BJ (cell line): ENCODE measurements around the gene NHS. TPM values are rescaled to one million over a fixed set of nuclear protein-coding genes. Genes with fewer than 3 reads are reported as not detected.
"Not testable (repeated sequence)": the region's sequence is repeated elsewhere in the genome, so short reads cannot be mapped to it uniquely, and the experiment has no call there.

ENCODE experiments used
- CTCF ChIA-PET: fragments of 350-600 bp; formaldehyde crosslinking; extraction: SDS; loops from one replicate; lab custom pipeline; 2021; ENCODE audit warnings: antibody characterized with exemption, inconsistent platforms; lab: Yijun Ruan, JAX
- POLR2A ChIA-PET: fragments of 300-600 bp; sonication (Branson Sonifier 250); formaldehyde crosslinking; extraction: SDS; loops from one replicate; lab custom pipeline; 2021; ENCODE audit warnings: antibody characterized with exemption; lab: Charles Lee
- DNase-seq: peaks from one replicate; pipeline ENCODE4 v3.0.0-alpha.2; 2011; ENCODE audit warnings: low read depth
- H3K27me3 ChIP-seq: 2 replicates; pipeline ENCODE4 v1.6.0; 2011; ENCODE audit warnings: low read length; ENCODE audit not compliant: control insufficient read depth, insufficient read depth
- H3K36me3 ChIP-seq: 2 replicates; pipeline ENCODE4 v1.5.1; 2011; ENCODE audit warnings: low read length; ENCODE audit not compliant: control insufficient read depth, insufficient read depth
- H3K4me3 ChIP-seq: 2 replicates; pipeline ENCODE4 v1.5.1; 2011; ENCODE audit warnings: low read depth, mild to moderate bottlenecking, control low read depth, low read length
- polyA plus RNA-seq: library from polyadenylated mRNA; depleted of rRNA; stranded (reverse); fragments of >200 nt; gene quantifications from 2 replicates; pipeline ENCODE4 v1.2.3, GENCODE V29; 2011
- TF ChIP-seq, protein P1 (sequence below): IDR thresholded peaks from 2 replicates; pipeline ENCODE4 v1.5.1; 2011; ENCODE audit warnings: low read depth, mild to moderate bottlenecking, control low read depth, inconsistent platforms, low read length, moderate library complexity; ENCODE audit not compliant: insufficient read depth

NHS gene
- polyA plus RNA-seq, 1 experiment = 2.2 TPM

DNA sequence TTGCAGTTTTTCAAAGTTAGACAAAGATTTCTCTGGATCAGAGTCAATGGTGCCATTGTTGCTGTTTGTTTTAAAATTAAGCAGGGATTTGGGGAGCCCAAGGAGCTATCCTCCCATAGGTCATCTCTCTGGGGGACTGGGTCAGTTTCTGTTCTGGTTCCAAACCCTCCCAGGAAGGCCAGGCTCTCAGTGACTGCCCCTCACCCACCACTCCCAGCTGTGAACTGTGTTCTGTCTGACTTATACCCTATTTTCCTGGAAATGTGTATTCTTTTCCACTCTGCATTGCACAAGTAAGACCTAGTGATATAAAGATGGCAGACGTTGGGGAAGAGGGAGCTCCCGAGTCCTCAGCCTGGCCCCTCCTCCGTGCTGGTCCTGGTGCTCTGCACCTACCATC lies 65.8 kb downstream of the NHS start:
- Histone ChIP-seq H3K36me3 (no peaks in the 10 kb centered on the region), H3K4me3 (no peak overlapping the region), H3K27me3 (no peaks in the 10 kb centered on the region)
- TF ChIP-seq, protein P1, sequence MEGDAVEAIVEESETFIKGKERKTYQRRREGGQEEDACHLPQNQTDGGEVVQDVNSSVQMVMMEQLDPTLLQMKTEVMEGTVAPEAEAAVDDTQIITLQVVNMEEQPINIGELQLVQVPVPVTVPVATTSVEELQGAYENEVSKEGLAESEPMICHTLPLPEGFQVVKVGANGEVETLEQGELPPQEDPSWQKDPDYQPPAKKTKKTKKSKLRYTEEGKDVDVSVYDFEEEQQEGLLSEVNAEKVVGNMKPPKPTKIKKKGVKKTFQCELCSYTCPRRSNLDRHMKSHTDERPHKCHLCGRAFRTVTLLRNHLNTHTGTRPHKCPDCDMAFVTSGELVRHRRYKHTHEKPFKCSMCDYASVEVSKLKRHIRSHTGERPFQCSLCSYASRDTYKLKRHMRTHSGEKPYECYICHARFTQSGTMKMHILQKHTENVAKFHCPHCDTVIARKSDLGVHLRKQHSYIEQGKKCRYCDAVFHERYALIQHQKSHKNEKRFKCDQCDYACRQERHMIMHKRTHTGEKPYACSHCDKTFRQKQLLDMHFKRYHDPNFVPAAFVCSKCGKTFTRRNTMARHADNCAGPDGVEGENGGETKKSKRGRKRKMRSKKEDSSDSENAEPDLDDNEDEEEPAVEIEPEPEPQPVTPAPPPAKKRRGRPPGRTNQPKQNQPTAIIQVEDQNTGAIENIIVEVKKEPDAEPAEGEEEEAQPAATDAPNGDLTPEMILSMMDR = no peak
- POLR2A ChIA-PET = no interaction called here
- no peak for DNase-seq
- CTCF ChIA-PET = no interaction called here

DNA sequence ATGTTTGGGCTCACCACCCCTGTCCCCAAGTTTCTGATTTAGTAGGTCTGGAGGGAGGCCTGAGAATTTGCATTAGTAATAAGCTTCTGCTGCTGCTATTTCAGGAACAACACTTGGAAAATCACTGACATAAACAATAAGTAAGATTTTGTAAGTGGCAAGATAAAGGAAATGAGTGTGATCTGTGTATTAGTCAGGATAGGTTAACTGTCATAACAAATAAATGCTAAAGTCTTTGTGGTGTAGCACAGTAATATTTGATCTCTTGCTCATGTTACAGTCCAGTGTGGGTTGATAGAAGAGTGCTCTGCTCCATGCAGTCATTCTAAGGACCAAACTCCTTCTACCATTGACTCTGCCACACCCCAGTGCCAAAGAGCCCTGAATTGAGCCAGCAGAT lies 67.0 kb downstream of the NHS start:
- Histone ChIP-seq H3K27me3 (no peaks in the 10 kb centered on the region), H3K4me3 (no peak overlapping the region), H3K36me3 (no peaks in the 10 kb centered on the region)
- DNase-seq = peak; percentile 17
- CTCF ChIA-PET = no interaction called here
- TF ChIP-seq, protein P1 = no peak
- POLR2A ChIA-PET = no interaction called here

DNA sequence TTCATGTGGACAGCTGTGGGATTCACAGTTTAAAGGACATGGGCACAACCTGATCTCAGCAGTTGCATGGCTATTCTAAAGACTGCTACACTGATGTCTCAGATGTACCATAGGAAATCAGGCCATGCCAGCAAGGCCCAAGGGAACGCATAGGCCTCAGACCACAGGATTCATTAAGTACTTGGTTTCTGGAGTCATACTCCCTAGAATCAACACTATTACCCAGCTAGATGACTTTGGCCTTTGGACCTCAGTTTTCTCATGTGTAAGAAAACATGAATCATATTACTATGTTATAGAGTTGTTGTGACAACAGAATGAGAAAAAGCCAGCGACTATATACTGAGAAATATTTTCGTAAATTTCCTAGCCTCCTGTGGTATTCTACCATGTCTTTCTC lies 67.9 kb downstream of the NHS start:
- H3K4me3 ChIP-seq = no peak overlapping the region
- no peaks in the 10 kb centered on the region for H3K27me3 ChIP-seq
- ChIA-PET CTCF (no interaction called here), POLR2A (no interaction called here)
- no peaks in the 10 kb centered on the region for H3K36me3 ChIP-seq
- TF ChIP-seq, protein P1 = no peak
- no peak for DNase-seq

DNA sequence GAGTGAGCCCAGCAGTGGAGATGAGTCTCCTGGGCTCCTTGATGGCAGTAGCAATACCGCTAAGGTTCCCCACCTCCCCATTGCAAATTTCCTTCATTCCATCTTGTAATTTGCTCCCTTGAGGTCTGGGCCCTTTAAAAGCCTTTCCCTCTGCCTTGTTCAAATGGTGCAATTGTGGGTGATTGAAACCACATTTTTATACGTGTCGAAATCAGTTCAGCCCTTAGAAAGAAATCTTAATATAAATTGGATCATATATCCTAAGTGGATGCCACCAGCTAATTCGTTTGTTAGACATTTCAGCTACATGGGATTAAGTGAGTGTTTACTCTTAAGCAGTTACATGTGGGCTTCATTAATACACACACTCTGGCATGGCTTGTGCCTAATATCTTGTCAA lies 68.6 kb downstream of the NHS start:
- DNase-seq = no peak
- no peaks in the 10 kb centered on the region for H3K36me3 ChIP-seq
- no peak overlapping the region for H3K4me3 ChIP-seq
- ChIA-PET POLR2A (no interaction called here), CTCF (no interaction called here)
- TF ChIP-seq, protein P1 = no peak
- no peaks in the 10 kb centered on the region for H3K27me3 ChIP-seq

DNA sequence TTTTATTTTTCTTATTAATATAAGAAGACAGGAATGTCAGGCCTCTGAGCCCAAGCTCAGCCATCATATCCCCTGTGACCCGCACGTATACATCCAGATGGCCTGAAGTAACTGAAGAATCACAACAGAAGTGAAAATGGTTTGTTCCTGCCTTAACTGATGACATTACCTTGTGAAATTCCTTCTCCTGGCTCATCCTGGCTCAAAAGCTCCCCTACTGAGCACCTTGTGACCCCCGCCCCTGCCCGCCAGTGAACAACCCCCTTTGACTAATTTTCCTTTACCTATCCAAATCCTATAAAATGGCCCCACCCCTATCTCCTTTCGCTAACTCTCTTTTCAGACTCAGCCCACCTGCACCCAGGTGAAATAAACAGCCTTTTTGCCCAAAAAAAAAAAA lies 71.3 kb downstream of the NHS start:
- H3K27me3 ChIP-seq, POLR2A ChIA-PET, DNase-seq, H3K36me3 ChIP-seq, CTCF ChIA-PET, H3K4me3 ChIP-seq: not testable (repeated sequence)

DNA sequence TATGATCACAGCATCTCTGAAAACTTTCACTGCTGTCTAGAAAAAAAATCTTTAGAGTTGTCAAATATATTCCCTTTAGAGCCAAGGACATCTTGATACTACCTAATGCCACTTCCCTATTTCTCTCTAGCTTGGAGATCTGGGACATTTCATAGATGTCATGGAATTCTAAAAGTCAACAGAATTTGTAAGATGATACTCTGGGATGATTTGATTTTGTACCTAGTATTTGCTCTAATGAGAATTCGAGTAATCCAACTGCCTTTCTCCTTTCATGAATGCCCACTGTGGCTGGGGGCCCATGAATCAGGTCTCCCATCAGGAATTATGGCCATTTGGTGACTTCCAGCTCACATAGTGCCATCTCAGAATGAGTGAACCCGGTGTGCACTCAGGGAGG lies 73.2 kb downstream of the NHS start:
- H3K36me3 ChIP-seq = no peaks in the 10 kb centered on the region
- POLR2A ChIA-PET = interaction anchor here (0.6 kb wide), 1 partner anchor 15 kb away, joined by 3 read pairs; no protein-coding TSS in a partner anchor
- H3K4me3 ChIP-seq = no peak overlapping the region
- no peak for DNase-seq
- CTCF ChIA-PET = interaction anchor here (1.0 kb wide), 1 partner anchor 15 kb away, joined by 3 read pairs; no protein-coding TSS in a partner anchor
- TF ChIP-seq, protein P1 = no peak
- H3K27me3 ChIP-seq = no peaks in the 10 kb centered on the region
